ENCODE data around the gene CDK14. TPM values are rescaled to one million over a fixed set of nuclear protein-coding genes. Genes with fewer than 3 reads are reported as not detected.

CDK14 gene
- total RNA-seq, 8 experiments from 2014 or later: 9.9 to 50.5 (median 13.3) TPM

DNA sequence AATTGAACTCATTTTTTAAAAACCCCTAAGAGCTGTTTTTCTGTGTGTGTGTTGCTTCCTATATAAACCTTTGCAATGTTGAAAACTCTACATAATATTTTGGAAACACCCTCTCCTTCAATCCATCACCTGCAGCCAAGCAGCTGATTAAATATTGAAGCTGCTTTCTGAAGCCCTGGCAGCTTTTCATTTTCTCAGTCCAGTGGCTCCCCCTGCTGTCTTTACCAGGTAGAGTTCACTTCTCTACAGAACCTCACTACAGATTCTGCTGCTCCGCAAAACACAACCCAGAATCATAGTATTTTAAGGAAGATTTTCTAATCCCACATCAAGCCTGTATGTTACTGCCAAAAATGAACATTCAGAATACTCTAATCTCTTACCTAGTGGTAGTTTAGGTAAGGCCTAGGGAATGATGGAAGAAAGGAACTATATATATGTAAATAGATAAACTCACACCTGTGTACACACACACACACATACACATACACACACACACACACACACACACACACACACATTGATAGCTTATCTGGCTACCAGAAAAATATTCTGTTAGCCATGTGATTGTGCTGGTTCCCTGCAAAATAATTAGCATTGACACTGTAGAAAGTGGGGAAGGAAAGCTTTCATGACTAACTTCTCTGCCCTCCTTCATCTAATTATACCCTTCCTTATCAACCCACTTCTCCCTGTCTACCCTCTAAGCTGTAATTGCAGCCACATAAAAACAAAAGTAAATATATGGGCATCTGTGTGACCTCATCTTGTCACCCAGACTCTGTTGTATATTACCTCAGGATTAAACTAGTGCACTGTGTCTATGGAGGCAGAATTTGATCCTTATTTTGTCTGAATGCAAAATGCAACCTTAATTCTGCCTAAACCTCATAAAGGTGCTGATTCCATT, 438.6 kb downstream of the CDK14 start:
- peak in 7 of 8 experiments; percentile 35 to 93 (median 76) for ATAC-seq (replicated peaks in 6 of 8)
- Histone ChIP-seq H3K4me3 (no peak overlapping the region), H3K4me1 (replicated peaks in 1 of 2) (no peaks in the 10 kb centered on the region), H3K27ac (no peak overlapping the region)
- in situ Hi-C loops (cut with MboI; ENCODE audit: low pct_unique_long_range_greater_than_20kb in 2 of 9, low sequenced_read_pairs in 9 of 9, unreplicated experiment in 9 of 9): loop anchor here in 4 of 9 experiments (25.0 kb wide), 2 partner anchors 322 to 572 kb away; partner anchors contain the start of gene PTTG1IP2 (in 3 of the 4)
- WGBS, 10 experiments: 0 to 60% (median 35%) methylated on average over 1 of the region's 1 CpG; no CpG with 5 or more reads in 6 of the 10 experiments

DNA sequence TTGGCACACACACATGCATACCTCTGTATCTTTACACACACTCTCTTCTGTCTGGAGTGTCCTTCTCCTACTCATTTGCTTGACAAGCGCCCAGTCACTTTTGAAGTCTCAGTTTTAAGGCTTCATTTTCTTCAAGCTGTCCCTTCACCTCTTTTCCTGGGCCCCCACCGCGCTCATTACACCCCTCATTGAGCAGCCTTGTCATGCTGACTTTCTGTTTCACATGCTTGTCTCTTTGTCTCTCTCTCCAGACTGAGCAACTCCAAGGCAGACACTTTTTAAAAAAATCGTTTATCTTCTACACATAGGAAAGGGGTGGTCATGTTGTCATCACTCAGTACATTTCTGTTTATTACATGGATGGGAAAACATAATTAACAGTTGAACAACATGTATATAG, 442.9 kb downstream of the CDK14 start:
- Histone ChIP-seq H3K4me1 (replicated peaks in 1 of 2) (peaks cover 9 to 11% of the 10 kb centered on the region in 2 donors), H3K4me3 (no peak overlapping the region), H3K27ac (no peak overlapping the region)
- WGBS, 10 experiments: 69 to 100% (median 80%) methylated on average over 1 to 4 of the region's 4 CpGs; no CpG with 5 or more reads in 1 of the 10 experiments
- in situ Hi-C loops (cut with MboI; ENCODE audit: low pct_unique_long_range_greater_than_20kb in 2 of 9, low sequenced_read_pairs in 9 of 9, unreplicated experiment in 9 of 9): loop anchor here in 4 of 9 experiments (25.0 kb wide), 2 partner anchors 327 to 577 kb away; partner anchors contain the start of gene PTTG1IP2 (in 3 of the 4)
- no peak for ATAC-seq (replicated peaks in 6 of 8)

DNA sequence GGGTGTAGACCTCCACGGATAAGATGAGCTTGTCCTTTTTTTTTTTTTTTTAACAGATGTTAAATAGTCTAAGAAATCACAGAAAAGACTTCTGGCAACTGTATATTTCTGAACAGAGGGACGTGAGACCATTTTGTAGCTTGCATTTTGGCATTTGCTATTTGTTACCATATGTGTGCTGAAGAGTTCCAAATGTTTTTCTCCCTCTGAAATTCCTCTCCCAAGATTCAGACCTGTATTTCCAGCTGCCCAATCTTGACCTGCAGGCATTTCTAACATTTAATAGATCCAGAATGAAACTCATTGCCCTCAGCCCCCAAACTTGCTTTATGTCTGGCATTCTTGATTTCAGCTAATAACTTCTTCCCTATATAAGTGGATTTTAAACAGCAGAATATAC, 445.0 kb downstream of the CDK14 start:
- WGBS, 10 experiments: 0 to 100% (median 82%) methylated on average over 1 to 2 of the region's 2 CpGs; no CpG with 5 or more reads in 2 of the 10 experiments
- in situ Hi-C loops (cut with MboI; ENCODE audit: low pct_unique_long_range_greater_than_20kb in 2 of 9, low sequenced_read_pairs in 9 of 9, unreplicated experiment in 9 of 9): loop anchor here in 4 of 9 experiments (25.0 kb wide), 2 partner anchors 329 to 579 kb away; partner anchors contain the start of gene PTTG1IP2 (in 3 of the 4)
- Histone ChIP-seq H3K27ac (no peak overlapping the region), H3K4me1 (replicated peaks in 1 of 2) (peaks cover 11 to 13% of the 10 kb centered on the region in 2 donors), H3K4me3 (no peak overlapping the region)
- ATAC-seq (replicated peaks in 6 of 8): no peak

DNA sequence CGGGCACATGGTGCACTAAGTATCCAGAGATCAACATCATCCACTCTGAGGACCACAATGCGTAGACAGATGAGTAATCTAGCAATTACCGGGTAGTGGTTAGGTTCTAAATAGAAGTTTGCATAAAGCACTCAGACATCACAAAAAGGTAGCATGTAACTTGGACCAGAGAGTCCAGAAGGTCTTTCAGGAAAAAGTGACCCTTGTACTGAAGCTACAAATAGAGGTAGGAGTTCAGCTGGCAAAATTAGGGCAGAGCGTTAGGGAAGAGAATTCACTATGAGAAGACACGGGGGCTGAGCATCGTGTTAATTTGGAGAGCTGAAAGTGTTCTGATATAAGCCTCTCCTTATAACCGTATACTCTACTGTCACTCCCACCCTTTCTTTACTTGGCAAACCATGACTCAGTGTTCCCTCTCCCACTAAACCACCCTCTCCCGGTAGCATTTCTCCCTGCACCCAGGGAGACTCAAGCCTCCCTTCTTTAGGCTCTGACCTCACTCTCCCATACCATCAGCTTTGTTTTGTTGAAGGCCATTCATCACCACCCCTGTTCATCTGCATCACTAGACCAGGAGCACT, 445.9 kb downstream of the CDK14 start:
- in situ Hi-C loops (cut with MboI; ENCODE audit: low pct_unique_long_range_greater_than_20kb in 2 of 9, low sequenced_read_pairs in 9 of 9, unreplicated experiment in 9 of 9): loop anchor here in 4 of 9 experiments (25.0 kb wide), 2 partner anchors 330 to 580 kb away; partner anchors contain the start of gene PTTG1IP2 (in 3 of the 4)

DNA sequence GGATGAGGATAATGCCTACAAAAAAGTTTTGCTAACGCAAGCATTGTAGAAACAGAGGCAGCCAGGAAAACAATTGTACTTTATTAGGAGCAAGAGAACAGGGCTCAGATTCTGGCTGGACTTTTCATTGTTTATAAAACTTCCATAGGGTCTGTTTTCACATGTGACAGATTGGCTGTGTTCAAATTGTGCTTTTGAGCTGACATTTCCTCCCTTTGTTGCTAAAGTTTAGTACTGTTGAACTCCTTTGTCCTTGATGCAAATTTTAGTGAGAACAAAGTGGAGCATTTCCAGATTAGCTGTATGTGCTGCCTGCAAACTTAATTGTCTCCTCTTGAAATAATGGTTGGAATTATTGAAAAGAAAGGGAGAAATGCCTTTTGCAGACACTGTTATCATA, 447.1 kb downstream of the CDK14 start:
- in situ Hi-C loops (cut with MboI; ENCODE audit: low pct_unique_long_range_greater_than_20kb in 2 of 9, low sequenced_read_pairs in 9 of 9, unreplicated experiment in 9 of 9): loop anchor here in 4 of 9 experiments (25.0 kb wide), 2 partner anchors 331 to 581 kb away; partner anchors contain the start of gene PTTG1IP2 (in 3 of the 4)
- ATAC-seq (replicated peaks in 6 of 8): peak in 4 of 8 experiments; percentile 35 to 72 (median 50)
- H3K4me1 ChIP-seq (replicated peaks in 1 of 2): peaks cover 11 to 13% of the 10 kb centered on the region in 2 donors
- 57 to 100% (median 100%) methylated on average over 1 of the region's 1 CpG; no CpG with 5 or more reads in 2 of the 10 experiments for WGBS, 10 experiments
- no peak overlapping the region for H3K27ac ChIP-seq
- H3K4me3 ChIP-seq: no peak overlapping the region

More for the DNA sequence above, 445.9 kb downstream of the CDK14 start:
- H3K4me3 ChIP-seq: no peak overlapping the region
- peak in 4 of 8 experiments; percentile 18 to 72 (median 34) for ATAC-seq (replicated peaks in 6 of 8)
- WGBS, 10 experiments: 13 to 100% (median 83%) methylated on average over 1 to 8 of the region's 8 CpGs
- no peak overlapping the region for H3K27ac ChIP-seq
- peaks cover 11 to 13% of the 10 kb centered on the region in 2 donors for H3K4me1 ChIP-seq (replicated peaks in 1 of 2)

DNA sequence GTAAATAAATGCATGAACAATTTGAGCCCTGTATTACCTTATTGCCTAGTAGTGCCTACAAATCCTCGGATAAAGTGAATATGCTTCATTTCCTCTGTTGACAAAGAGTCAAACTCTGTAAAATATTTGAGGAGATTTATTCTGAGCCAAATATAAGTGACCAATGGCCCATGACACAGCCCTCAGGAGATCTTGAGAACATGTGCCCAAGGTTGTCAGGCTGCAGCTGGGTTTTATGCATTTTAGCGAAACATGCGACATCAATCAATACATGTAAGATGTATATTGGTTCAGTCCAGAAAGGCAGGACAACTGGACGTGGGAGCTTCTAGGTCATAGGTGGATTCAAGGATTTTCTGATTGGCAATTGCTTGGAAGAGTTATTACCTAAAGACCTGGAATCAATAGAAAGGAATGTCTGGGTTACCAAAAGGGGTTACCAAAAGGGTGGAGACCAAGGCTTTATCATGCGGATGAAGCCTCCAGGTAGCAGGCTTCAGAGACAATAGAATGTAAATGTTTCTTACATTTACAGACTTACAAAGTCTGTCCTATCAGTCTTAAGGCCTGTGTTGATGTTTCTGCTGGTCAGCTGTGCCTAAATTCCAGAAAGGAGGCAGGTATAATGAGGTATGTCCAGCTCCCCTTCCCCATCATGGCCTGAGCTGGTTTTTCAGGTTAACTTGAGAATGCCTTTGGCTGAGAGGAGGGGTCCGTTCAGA, 448.0 kb downstream of the CDK14 start:
- in situ Hi-C loops (cut with MboI; ENCODE audit: low pct_unique_long_range_greater_than_20kb in 2 of 9, low sequenced_read_pairs in 9 of 9, unreplicated experiment in 9 of 9): loop anchor here in 4 of 9 experiments (25.0 kb wide), 2 partner anchors 332 to 582 kb away; partner anchors contain the start of gene PTTG1IP2 (in 3 of the 4)
- Histone ChIP-seq H3K4me1 (replicated peaks in 1 of 2) (peaks cover 11 to 13% of the 10 kb centered on the region in 2 donors), H3K27ac (no peak overlapping the region), H3K4me3 (no peak overlapping the region)
- 50 to 100% (median 92%) methylated on average over 1 to 5 of the region's 6 CpGs; no CpG with 5 or more reads in 1 of the 10 experiments for WGBS, 10 experiments
- no peak for ATAC-seq (replicated peaks in 6 of 8)

DNA sequence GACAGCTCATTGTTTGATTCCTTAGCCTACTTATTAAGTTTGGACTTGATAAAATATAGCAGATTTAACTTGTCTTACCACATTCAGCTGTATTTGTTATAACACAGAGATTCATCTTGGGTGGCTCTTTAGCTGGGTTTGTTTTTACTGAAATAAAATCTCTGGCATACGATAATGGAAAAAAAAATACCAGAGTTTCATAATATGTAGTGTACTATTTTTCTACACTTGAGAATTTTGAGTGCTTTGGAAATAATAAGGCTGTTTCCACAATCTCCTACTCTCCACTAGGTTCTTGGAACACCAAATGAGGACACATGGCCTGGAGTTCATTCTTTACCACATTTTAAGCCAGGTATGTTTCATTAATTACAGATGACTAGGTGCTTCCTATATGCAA, 449.5 kb downstream of the CDK14 start:
- Histone ChIP-seq H3K27ac (no peak overlapping the region), H3K4me3 (no peak overlapping the region), H3K4me1 (replicated peaks in 1 of 2) (peaks cover 11 to 13% of the 10 kb centered on the region in 2 donors)
- WGBS, 10 experiments: 17 to 100% (median 91%) methylated on average over 1 of the region's 1 CpG; no CpG with 5 or more reads in 2 of the 10 experiments
- in situ Hi-C loops (cut with MboI; ENCODE audit: low pct_unique_long_range_greater_than_20kb in 2 of 9, low sequenced_read_pairs in 9 of 9, unreplicated experiment in 9 of 9): loop anchor here in 4 of 9 experiments (25.0 kb wide), 2 partner anchors 333 to 583 kb away; partner anchors contain the start of gene PTTG1IP2 (in 3 of the 4)
- no peak for ATAC-seq (replicated peaks in 6 of 8)

DNA sequence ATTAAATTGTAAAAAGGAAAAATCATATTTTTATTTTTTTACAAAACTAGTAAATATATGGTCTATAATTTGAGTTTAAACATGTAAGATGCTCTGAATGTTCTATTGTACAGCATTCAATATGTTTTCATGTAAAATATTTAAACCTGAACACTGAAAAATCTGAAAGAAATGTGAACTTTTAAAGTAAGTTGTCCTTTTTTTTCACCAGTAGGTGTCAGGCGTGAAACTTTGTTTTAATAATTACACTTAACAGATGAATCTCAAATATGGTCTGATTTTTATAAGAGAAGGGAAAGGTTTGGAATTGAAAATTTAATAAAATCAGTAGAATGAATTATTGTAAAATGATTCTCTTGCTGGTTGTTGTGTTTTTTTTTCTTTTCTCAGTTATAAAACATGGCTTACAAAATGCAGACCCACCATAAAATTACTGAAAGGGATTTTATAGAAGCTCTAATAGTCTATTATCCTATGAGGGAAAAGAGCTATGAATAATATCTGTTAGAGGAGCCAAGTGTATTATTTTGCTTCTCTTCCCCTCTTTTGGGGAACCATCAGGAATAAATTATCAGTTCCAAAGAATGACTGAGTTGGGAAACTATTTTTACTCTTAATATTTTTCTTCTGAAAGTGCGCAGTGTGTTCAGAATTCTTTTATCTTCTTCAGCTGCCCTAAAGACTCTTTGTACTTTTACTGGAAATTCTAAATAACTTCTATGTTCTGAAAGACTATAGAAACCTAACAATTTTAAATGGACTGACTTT, 450.4 kb downstream of the CDK14 start:
- H3K27ac ChIP-seq: no peak overlapping the region
- ATAC-seq (replicated peaks in 6 of 8): no peak
- no peak overlapping the region for H3K4me3 ChIP-seq
- WGBS, 10 experiments: 33 to 100% (median 85%) methylated on average over 1 to 2 of the region's 2 CpGs; no CpG with 5 or more reads in 1 of the 10 experiments
- peaks cover 11 to 13% of the 10 kb centered on the region in 2 donors for H3K4me1 ChIP-seq (replicated peaks in 1 of 2)
- in situ Hi-C loops (cut with MboI; ENCODE audit: low pct_unique_long_range_greater_than_20kb in 2 of 9, low sequenced_read_pairs in 9 of 9, unreplicated experiment in 9 of 9): loop anchor here in 4 of 9 experiments (25.0 kb wide), 2 partner anchors 334 to 584 kb away; partner anchors contain the start of gene PTTG1IP2 (in 3 of the 4)

DNA sequence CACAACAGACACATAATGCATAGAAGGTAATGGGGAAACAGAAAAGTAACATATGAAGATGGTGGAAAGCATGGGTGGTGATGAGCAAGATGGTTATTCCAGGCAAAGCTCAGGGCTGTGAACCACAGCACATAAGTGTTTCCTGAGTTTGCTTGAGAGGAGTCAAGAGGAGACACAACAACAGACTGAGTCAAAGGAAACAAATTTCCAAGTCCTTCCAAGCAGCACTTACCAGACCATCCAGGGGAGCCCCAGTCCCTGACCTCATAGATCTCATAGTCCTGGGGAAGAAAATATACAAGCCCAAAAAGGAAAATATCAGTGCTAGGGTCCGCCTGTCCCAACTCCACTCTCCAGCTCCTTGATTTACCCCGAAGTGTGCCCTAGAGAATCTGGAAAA, 451.5 kb downstream of the CDK14 start:
- Histone ChIP-seq H3K27ac (no peak overlapping the region), H3K4me3 (no peak overlapping the region), H3K4me1 (replicated peaks in 1 of 2) (peaks cover 11 to 13% of the 10 kb centered on the region in 2 donors)
- in situ Hi-C loops (cut with MboI; ENCODE audit: low pct_unique_long_range_greater_than_20kb in 2 of 9, low sequenced_read_pairs in 9 of 9, unreplicated experiment in 9 of 9): loop anchor here in 4 of 9 experiments (25.0 kb wide), 2 partner anchors 335 to 585 kb away; partner anchors contain the start of gene PTTG1IP2 (in 3 of the 4)
- no peak for ATAC-seq (replicated peaks in 6 of 8)
- WGBS, 10 experiments: 90 to 100% (median 100%) methylated on average over 1 to 2 of the region's 2 CpGs; no CpG with 5 or more reads in 2 of the 10 experiments

DNA sequence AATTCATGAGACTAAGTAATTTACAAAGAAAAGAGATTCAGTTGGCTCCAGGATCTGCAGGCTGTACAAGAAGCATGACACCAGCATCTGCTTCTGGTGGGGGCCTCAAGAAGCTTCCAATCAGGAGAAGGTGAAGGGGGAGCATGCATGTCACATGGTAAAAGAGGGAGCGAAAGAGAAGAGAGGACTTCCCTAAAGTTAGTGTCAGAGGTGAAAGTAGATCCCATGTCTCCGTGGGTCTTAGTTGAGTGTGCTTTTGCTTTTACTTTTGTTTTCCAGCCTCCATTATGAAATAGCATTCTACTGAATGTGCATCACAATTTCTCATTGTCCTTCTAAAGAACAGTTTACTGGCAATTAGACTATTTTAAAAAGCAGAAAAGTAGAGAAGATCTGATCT, 454.6 kb downstream of the CDK14 start:
- in situ Hi-C loops (cut with MboI; ENCODE audit: low pct_unique_long_range_greater_than_20kb in 2 of 9, low sequenced_read_pairs in 9 of 9, unreplicated experiment in 9 of 9): no loop called here
- 78 to 100% (median 91%) methylated on average over 1 to 2 of the region's 2 CpGs; no CpG with 5 or more reads in 2 of the 10 experiments for WGBS, 10 experiments
- no peaks in the 10 kb centered on the region for H3K4me1 ChIP-seq (replicated peaks in 1 of 2)
- no peak overlapping the region for H3K4me3 ChIP-seq
- H3K27ac ChIP-seq: no peak overlapping the region
- ATAC-seq (replicated peaks in 6 of 8): peak in 1 of 8 experiments; percentile 18

DNA sequence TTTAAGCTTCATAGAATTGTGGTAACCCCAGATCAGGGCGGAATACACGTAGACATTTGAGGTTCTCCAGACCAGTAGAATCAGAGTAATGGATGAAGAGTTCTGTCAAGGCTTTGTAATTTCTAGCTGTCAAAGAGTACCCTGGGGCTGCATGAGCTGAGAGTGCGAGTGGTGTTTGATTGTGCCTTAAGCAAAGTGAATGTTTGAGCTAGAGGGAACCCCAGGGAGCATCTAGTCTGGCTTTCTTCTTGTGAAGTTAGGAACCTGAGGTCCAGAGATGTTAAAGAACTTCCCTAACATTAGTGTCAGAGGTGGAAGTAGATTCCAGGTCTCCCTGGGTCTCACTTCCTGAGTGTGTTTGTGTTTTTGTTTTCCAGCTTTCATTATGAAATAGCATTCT, 455.8 kb downstream of the CDK14 start:
- in situ Hi-C loops (cut with MboI; ENCODE audit: low pct_unique_long_range_greater_than_20kb in 2 of 9, low sequenced_read_pairs in 9 of 9, unreplicated experiment in 9 of 9): no loop called here

More for the DNA sequence above, 455.8 kb downstream of the CDK14 start:
- Histone ChIP-seq H3K27ac (no peak overlapping the region), H3K4me1 (replicated peaks in 1 of 2) (no peaks in the 10 kb centered on the region), H3K4me3 (no peak overlapping the region)
- WGBS, 10 experiments: 60 to 100% (median 87%) methylated on average over 1 to 3 of the region's 3 CpGs; no CpG with 5 or more reads in 3 of the 10 experiments
- no peak for ATAC-seq (replicated peaks in 6 of 8)

Data from motor neuron (in vitro differentiated cells).